GM10266 (cell line): ENCODE measurements around the gene MAPK8IP2.

Experiments used
- DNase-seq: peaks from one replicate; pipeline ENCODE4 v3.0.0; 2012; ENCODE audit errors: extremely low spot score
- TF ChIP-seq, protein P1 (sequence below): IDR thresholded peaks from 2 replicates; pipeline ENCODE4 v1.5.1; 2012; ENCODE audit warnings: mild to moderate bottlenecking, low read depth; ENCODE audit not compliant: control insufficient read depth, insufficient read depth; ENCODE audit errors: missing control alignments

MAPK8IP2 gene

DNA sequence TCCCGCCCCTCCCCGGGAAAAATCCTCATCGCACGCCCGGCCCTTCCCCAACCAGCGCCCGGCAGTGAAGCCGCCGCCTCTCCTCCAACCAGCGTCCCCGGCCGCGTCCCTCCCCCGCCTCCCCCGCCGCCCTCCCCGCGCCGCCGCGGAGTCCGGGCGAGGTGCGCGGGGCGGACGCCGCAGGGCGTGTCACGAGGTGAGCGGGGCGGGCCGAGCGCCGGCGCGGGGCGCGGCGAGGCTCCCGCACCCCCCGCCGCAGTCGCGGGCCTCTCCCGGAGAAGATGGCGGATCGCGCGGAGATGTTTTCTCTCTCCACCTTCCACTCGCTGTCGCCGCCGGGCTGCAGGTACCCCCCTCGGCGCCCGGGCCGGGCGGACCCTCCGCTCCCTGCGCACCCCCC is at the start of gene MAPK8IP2:
TSS of gene MAPK8IP2 (plus strand) at position 256 of the 400 bp plus-strand sequence. CDS start at position 282, 26 bp downstream.
- DNase-seq, result peak; percentile 71
- TF ChIP-seq, protein P1, sequence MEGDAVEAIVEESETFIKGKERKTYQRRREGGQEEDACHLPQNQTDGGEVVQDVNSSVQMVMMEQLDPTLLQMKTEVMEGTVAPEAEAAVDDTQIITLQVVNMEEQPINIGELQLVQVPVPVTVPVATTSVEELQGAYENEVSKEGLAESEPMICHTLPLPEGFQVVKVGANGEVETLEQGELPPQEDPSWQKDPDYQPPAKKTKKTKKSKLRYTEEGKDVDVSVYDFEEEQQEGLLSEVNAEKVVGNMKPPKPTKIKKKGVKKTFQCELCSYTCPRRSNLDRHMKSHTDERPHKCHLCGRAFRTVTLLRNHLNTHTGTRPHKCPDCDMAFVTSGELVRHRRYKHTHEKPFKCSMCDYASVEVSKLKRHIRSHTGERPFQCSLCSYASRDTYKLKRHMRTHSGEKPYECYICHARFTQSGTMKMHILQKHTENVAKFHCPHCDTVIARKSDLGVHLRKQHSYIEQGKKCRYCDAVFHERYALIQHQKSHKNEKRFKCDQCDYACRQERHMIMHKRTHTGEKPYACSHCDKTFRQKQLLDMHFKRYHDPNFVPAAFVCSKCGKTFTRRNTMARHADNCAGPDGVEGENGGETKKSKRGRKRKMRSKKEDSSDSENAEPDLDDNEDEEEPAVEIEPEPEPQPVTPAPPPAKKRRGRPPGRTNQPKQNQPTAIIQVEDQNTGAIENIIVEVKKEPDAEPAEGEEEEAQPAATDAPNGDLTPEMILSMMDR, result no peak

DNA sequence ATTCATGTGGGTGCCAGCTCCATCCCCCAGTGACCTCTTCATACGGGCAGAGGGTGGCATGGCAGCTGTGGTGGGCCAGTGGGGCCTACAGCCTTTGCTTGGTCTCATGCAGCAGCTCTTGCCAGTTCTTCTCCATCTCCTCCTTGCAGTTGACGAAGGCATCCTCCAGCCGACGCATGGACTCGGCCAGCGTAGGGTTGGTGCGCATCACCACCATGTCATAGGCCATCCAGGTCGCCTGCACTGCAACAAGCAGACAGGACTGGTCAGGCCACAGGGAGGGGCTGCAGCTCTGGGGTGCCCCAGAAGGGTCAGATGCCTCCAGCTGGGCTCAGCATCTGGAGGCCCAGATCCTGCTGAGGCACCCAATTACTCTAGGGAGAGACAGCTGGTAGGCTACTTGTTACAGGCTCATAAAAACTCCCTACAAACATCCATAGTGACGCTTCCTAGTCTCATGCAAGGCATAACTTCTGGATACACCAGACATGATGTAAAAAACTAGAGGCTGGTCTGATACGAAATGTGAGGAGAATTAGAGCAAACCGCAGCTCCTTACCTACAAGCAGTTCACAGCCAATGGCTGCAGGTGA is 49.3 kb upstream of the MAPK8IP2 start:
- DNase-seq, result peak; percentile 6

DNA sequence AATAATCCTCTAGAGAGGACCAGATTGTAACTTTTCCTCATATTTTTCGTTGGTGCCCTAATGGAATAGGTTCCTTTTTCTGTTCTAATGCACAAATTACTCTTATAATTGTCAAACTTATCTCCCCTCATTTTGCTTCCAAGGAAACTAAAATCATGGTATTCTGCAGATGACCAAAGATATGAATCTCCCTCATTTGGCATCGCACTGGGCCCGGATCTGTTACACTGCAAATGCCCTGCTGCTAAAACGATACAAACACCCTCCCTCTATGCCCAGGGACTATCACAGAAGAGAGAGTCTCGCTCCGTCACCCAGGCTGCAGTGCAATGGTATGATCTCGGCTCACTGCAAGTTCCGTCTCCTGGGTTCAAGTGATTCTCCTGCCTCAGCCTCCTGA is 47.3 kb upstream of the MAPK8IP2 start:
- TF ChIP-seq, protein P1, result no peak
- no peak for DNase-seq

More for the DNA sequence above, 49.3 kb upstream of the MAPK8IP2 start:
- TF ChIP-seq, protein P1, result no peak

DNA sequence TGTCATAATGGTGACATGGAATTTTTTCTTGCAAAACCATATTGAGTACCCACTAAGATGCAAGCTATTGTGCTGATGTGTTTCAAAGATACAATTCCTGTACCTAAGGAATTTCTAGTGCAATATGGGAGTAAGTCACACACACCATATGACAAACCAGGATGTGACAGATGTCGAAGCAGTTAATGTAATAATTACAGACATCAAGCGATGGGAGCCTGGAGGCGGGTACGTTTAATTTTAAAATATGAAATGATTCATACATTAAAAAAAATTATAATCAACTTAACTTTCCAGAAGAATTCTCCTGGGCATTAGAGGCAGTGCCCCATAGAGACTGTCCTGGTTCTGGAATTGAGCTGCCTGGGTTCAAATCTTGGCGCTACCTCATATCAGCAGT is 43.9 kb upstream of the MAPK8IP2 start:
- no peak for DNase-seq
- TF ChIP-seq, protein P1, result no peak

DNA sequence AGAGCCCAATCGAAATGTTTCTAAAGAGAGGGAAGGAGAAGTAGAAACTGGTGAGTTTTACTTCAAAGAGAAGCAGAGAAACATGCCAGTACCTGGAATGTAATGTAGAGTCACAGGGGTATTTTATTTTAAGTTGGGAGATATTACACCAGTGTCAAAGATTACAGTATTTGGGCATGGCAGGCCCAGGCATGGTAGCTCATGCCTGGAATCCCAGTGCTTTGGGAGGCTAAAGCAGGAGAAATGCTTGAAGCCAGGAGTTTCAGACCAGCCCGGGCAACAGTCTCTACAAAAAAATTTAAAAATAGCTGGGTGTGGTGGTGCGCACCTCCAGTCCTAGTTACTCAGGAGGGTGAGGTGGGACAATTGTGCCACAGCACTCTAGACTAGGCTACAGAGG is 40.6 kb upstream of the MAPK8IP2 start:
- TF ChIP-seq, protein P1, result no peak
- no peak for DNase-seq

DNA sequence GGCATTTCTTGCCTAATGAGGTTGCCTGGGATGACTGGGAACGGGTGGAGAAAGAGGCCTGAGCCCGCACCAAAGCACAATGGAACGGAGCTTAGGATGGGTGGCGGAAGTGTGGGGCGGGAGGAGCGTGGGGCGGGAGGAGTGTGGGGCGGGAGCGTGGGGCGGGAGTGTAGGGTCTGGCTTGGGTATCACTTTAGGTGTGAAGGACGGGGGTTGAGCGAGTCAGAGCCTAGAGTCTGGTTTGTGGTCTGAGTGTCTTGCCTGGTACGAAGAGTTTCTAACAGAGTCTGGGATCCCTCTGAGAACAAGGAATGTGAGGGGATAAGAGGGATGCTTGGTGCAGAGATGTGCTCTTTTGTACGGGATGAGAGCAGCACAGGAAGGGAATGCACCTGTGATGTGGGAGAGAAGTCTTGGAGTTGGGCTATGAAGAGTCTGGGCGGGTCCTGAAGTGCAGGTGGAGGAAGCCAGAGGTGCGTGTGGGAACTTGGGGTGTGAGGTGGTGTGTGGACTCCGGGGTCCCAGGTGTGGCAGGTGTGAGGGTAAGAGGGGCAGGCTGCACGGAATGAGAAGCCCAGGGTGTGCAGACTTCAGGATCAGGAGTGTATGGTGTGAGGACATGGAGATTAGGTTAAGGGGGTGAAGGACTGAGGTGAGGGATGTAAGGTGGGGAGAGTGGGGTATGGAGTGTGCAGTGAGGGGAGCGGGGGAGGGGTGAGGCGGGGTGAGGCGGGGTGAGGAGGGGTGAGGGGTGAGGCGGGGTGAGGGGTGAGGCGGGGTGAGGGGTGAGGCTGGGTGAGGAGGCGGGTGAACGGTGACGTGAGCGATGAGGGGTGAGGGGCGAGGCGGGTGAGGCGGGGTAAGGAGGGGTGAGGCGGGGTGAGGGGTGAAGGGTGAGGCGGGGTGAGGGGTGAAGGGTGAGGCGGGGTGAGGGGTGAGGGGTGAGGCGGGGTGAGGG is 38.9 kb upstream of the MAPK8IP2 start:
- TF ChIP-seq, protein P1, result no peak
- no peak for DNase-seq
